GM21576 (cell line): ENCODE data around the gene GPR27.

Experiments used
- ATAC-seq: cut with Tn5 transposase; IDR thresholded peaks from one replicate; pipeline ENCODE4 v1.9.1; 2021; ENCODE audit warnings: mild to moderate bottlenecking, moderate library complexity; ENCODE audit not compliant: unreplicated experiment

The GPR27 gene

DNA sequence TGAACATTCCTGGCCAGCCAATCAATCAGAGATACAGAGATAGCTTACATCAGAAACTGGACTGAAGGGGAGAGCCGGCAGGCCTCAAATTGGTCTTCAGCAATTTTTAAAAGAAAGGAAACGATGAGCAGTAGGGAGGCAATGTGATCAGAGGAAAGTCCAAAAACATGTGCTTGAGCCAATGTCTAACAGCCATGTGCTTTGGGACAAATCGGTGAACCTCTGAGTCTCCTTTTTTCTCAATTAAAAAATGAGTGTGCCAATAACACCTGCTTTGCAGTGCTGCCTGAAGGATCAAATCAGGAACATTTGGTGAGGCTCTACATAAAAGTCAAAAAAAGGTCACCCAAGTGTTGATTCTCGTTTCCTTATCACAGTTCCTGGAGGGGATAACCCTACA, 21.0 kb upstream of the GPR27 start:
- no peak for ATAC-seq

DNA sequence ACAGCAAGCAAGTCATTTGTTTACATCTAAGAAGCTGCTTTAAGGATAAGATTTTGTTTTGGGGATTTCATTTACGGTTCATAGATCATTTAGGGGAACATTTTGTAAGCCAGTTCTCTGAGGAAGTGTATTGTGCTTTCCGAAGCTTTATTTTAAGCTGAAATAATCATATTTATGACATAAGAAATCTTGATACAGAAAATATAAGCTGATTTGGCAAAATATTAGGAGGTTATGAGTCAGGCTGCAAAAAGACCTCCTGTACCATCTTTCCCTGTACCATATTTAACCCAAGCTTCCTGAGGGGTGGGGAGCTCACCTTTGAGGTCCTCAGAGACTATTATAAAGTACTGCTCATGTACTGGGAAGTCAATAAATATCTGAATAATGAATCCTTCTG, 20.3 kb upstream of the GPR27 start:
- ATAC-seq: no peak

DNA sequence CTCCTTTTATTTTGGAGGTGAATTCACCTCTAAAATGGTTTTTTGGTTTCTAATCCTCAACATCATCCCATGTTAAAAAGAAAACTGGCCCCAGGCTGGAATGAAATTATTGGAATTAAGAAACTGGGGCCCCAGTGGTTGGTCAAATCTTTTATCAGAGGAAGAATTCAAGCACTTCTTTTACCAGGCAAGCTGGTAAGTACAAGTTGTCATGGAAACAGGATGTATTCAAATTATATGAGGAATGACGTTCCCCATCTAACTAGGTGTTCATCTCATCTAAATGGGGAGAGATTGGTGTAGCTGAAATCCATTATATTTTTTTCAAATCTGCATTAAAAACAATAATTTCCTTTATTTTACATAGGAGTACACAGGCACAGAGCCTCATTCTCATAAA, 18.8 kb upstream of the GPR27 start:
- no peak for ATAC-seq

DNA sequence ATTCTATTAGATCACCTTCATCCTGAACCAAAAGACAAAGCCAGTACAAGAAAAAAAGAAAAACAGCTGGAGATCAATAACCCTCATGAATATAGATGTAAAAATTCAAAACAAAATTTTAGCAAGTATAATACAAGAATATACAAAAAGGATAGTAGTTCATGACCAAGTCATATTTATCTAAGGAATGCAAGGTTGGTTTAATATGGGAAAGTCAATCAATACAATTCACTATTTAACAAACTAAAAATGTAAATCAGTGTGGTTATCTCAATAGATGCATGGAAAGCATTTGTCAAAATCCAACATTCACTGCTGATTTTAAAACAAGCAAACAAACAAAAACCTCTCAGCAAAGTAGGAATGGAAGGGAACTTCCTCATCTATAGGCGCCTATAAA, 11.0 kb upstream of the GPR27 start:
- no peak for ATAC-seq

DNA sequence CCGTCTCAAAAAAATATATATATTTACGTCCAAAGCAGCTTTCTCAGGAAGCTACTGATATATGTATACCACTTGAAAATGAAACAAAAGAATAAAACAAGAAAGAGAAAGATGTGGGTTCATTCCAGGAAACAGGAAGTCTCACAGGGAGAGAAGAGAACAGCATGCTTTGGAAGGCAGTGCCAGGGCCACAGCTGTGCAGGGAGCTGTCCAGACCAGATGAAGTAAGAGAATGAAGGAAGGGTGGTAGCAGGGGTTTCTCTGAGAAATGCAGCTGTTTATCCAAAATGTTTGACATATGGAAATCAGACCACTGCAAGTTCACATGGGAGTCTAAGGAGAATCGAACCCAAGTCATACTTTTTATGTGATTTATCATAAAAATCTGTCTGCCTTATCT, 8.9 kb upstream of the GPR27 start:
- no peak for ATAC-seq

DNA sequence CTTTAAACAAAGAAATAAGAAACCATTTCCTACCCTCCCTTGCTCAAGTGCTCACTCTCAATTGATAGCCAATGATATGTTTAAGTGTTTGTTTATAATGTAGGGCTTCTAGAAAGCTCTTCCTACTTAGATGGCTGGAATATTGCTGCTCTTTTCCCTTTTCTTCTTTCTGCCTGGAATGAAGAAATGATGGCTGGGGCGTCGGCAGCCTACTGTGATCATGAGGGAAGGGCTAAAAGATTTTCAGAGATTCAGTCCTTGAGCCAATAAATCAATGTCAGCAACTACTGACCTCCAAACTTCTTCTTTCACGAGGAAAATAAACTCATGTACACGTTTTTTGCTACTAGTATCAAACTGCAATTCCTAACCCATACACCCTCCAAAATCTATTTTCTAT, 2.1 kb upstream of the GPR27 start:
- ATAC-seq: no peak

DNA sequence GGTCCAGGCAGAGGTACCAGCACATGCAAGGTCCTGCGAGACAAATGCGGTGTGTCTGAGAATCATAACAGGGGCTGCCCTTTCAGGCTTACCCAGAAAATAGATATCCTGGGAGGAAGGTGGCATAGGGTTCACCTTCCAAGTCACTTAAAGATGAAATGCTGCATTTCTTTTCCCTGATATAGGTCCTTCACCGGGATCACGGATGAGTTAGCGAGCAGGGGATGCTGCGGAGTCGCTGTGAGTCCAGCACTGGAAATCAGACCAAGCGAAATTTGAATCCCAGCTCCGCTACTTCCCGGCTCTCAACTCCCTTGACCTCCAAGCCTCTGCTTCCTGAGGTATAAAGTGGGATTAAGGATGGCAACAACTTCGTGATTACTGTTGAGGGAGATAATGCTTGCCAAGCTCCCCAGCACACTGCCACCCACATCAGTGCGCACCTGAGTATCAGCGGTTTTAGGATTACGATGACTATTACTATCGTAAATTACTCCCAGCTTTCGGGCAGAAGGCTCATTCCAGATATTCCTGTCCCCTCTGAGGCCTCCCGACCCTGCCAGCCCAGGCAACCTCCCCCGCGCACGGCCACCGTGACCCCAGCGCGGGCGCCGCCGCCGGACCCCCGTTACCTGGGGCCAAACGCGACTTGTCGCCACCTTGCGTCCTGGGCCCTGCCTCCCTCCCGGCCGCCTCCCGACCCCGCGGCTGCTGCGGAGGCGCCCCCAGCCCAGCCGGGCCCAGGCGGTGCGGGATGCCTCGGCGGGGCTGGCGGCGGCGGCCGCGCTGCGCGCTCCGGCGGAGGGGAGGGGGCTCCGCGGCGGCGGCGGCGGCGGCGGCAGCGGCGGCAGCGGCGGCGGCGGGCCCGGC, 589 bp upstream of the GPR27 start:
- ATAC-seq: no peak

DNA sequence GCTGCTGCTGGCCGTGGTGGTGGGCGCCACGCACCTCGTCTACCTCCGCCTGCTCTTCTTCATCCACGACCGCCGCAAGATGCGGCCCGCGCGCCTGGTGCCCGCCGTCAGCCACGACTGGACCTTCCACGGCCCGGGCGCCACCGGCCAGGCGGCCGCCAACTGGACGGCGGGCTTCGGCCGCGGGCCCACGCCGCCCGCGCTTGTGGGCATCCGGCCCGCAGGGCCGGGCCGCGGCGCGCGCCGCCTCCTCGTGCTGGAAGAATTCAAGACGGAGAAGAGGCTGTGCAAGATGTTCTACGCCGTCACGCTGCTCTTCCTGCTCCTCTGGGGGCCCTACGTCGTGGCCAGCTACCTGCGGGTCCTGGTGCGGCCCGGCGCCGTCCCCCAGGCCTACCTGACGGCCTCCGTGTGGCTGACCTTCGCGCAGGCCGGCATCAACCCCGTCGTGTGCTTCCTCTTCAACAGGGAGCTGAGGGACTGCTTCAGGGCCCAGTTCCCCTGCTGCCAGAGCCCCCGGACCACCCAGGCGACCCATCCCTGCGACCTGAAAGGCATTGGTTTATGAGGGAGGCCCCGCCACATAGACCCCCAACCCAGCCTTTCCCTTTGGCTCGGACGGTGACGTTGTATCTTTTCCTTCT, 1.1 kb downstream of the GPR27 start:
- ATAC-seq: no peak

DNA sequence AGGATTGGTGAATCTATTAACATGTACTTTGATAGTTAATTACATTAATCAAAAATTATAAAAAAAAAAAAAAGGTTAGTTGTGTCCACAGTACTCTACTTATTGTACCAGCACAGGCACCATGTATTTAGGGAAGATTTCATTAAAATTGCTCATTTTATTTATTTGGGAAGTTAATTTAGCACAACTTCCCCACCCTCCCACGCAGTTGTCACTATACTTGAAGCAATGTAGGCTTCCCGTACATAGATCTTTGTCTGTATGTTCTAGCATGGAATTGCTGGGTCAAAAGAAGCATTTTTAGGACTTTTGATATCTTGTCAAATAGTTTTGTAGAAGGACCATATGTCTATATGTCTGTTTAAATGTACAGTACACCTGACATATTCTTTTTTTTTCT, 4.4 kb downstream of the GPR27 start:
- no peak for ATAC-seq

DNA sequence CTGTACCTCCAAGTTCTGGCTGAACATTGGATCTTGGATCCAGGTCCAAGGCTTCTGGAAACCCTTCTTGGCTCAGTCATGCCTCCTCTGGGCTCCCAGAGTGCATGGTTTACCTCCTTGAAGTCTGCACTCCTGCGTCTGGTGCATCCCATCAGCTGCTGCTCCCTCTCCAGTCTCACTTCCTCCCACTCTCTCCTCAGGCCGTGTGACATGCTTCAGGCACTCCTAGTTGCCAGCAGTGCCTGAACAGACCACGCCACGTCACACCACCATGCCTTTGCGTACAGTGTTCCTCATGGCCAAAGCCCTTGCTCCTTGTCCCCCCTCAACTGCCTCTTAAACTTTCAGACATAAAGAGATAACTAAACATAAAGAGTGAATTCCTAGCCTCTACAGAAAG, 5.7 kb downstream of the GPR27 start:
- ATAC-seq: no peak

DNA sequence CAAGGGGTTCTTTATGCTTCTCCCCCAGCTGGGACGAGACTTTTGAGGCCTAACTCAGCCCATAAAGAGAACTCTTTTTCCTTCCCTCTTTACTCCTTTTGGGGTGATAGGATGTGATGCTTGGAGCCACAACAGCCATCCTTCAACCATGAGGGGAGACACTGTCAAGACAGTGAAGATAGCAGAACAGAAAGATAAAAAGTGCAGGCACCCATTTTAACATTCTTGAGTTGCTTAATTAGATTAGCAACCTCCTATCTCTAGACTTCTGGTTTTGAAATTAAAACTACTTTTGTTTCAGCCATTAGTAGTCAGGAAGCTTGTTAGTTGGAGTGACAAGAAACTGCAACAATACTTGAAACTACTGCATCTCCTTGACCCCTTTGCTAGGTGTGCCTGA, 6.5 kb downstream of the GPR27 start:
- no peak for ATAC-seq

DNA sequence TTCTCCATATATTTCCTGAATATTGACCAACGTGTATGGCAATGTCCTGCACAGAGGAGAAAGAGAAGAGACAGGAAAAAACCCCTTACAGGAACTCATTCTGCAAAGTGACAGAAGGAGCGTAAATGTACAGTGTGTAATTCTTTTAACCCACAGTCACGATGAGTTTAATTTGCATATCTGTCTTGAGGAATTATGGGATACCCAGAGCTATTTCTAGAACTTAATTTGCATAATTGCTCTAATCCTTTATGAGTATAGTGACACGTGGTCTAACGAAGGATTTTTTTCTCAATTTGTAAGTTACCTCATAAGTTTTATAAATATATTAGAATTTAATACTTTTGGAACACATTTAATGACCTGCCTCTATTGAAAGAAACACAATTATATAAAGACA, 9.8 kb downstream of the GPR27 start:
- ATAC-seq: no peak

DNA sequence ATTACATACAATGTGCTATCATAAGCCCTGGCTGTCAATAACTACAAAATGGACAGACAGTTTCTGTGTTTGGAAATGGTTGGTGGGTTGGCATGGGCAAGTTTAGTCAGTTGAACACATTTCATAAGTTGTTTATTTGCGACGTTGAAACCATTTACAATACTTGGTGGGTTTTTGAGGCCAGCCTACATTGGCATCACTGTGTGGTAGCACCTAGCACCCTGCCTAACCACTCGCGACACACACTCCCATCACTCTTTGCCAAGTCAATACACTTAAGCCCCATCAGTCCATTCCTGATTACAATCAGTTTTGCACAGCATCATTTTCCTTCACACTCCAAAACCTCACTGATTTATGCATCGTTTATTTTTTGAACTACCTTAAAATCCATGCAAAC, 17.5 kb downstream of the GPR27 start:
- no peak for ATAC-seq

DNA sequence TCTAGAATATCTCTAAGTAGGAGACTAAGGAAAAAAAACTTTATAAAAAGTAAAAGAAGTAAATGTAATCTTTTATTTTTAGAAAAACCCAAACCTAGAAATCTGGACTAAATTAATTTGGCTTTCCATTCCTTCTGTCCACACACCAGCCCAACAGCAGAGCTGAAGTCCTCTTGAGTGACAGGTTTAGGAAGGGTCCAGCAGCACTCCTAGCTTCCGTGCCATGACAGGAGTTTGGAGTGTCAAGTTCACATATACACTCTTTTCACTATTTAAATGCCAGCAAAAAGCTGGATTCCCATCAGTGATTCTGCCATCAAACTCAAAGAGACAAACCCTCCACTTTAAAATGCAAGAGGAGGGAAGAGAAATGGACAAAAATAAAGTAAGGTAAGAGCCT, 18.2 kb downstream of the GPR27 start:
- no peak for ATAC-seq

DNA sequence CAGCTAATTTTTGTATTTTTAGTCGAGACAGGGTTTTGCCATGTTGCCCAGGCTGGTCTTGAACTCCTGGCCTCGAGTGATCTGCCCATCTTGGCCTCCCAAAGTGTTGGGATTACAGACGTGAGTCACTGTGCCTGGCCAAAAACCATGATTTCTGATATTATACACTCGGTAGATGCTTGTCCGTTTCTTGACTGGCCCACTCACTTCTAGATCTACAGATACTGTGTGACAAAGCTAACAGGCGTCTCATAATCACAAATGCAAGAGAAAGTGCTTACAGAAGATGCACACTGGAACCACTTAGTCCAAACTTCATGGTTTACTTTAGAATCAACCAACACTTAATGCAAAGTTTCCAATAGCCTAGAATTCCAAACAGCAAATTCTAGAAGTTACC, 22.9 kb downstream of the GPR27 start:
- no peak for ATAC-seq

DNA sequence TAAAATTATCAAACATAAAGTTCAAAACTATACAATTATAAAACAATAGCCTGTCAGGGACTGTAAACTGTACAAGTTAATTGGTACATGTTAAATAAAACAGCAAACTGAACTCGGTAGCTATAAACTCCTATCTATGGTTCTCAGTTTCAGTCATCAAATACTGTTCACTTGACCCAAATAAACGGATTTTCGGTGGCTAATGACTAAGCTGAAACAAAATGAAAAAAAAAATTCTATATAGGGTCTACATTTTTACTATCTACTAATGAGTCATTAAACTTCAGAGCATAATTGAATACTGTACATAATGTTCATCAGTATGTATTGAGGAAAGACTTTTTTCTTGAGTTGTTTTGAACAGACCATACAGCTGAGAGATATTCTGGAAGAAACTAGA, 24.7 kb downstream of the GPR27 start:
- no peak for ATAC-seq

DNA sequence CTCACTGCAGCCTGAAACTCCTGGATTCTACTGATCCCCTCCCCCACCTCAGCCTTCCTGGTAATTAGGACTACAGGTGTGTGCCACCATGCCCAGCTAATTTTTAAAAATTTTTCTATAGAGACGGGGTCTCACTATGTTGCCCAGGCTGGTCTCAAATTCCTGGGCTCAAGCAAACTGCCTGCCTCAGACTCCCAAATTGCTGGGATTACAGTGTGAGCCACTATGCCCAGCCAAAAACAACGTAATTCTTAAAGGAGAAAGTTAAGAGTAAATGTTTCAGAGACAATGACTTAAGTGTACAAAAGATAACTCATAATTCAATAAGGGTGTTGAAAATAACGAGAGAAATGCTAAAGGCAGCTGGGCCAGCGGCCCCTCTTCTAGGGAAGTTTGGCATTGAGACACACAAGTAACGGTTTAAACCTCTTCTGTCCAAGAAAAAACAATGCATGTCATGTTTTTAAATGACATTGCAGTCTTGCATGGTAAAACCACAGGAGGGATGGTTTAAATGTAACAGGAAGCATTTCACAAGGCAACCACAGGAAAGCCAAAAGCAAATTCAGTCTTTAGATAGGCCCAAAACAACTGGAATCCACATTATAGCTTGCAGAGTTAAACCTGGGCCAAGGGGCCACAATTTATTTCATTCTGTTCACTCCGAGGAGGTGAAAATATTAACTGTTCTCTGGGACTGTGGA, 26.2 kb downstream of the GPR27 start:
- no peak for ATAC-seq

DNA sequence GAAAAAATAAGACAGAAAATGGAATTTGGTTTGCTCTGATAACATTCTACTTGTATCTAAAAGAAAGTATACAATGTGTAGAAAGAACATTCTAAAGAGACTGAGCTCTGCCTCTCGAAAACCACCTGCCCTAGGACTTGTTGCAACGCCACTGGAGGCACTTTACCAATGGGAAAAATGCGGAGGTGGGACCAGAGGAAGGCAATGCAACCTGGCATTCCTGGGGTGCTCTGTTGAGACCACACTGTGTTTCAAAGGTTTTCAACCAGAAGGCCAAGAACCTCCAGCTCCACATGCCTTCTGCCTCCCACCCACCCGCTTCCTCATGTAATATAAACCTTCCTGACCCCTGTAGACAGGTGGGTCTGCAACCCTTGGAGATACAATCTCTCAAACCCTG, 26.8 kb downstream of the GPR27 start:
- no peak for ATAC-seq

DNA sequence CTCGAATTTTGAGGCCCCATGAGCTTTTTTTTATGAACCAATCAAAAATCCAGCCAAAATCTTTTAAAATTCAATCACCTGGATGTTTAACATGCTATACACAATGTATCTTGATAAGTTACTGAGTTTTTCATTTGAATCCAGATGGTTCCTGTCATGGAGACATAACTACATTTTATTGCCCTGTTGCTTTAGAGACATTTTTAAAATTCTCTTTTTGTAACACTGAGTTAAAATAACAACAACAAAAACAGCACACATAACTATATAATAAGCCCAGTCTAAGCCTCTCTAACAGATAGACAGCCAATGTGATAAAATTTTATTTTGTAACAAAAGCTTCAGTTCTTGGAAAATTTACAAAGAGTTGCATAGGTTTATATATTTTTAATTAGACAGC, 29.5 kb downstream of the GPR27 start:
- ATAC-seq: no peak

DNA sequence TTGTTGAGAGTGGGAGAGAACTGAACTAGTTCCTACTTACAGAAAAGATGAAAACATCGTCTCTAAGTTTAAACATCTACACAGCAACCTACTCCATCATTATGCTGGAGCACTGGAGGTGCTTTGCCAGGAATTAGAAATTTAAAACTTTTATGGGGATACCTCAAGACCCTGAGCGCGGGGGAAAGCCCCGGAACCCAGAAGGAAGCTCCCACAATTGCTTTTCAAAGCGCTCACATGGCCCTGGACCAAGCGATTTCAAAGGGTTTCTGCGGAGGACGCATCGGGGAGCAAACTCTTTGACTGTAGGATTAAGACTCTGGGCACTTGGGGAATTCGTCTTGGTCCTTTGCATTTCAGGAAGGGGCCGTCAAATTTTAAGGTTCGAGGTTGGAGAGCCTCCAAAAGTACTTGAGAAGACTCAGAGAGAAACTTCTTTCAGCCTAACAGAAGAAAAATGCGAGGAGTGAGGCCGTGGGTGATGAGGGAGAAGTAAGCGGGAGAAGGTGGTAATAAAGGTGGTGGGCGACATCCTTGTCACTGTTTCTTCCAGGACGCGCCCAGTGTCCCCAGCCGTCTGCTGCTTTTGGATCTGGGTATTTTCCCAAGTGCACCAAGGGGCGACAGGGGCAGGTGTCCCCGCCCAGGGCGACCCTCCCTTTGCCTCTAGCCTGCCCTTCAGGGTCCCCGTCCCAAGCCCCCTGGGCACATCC, 30.7 kb downstream of the GPR27 start:
- ATAC-seq: no peak

DNA sequence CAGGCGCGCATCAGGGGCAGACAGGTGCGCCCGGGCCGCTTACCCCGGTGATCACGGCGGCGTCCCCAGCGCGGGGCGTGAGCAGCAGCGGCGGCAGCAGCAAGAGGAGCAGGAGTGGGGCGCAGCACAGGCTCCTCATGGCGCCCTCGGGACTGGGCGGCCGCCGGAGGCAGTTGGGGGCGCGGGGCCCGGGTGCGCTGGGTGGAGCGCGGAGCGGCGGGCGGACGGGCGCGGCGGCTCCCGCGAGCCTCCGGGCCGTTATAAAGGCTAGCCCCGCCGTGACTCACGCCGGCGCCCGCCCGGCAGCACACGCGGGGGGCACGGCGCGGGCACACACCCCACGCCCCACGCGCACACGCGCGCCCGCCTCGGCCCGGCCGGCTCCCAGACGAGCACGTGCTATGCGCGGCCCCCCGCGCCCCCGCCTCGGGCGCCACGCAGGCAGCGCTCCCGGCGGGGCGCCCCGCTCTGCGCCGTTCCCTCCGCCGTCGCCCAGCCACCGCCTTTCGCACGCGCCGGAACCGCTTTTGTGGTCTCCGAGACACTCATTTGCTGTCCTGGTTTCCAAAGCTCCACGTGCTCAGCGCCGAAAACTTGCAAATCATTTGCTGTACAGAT, 31.4 kb downstream of the GPR27 start, which contains the start of gene PROK2:
PROK2 (minus strand) TSS at position 235 of the 618 bp plus-strand sequence; CDS start at position 139, 96 bp downstream.
- ATAC-seq: no peak
